Measurements from ENCODE around the gene GIMAP5. TPM values are rescaled to one million over a fixed set of nuclear protein-coding genes. Genes with fewer than 3 reads are reported as not detected.

GIMAP5 gene
- 0.15 and 1.4 TPM in 2 replicates for total RNA-seq

GRCh38 chr7:150737265-150738055, at the start of gene GIMAP5:
GIMAP5 (plus strand) TSS chr7:150737418; CDS start chr7:150740885, 3,467 bp downstream.

GRCh38 chr7:150716368-150716767, 20.9 kb upstream of the GIMAP5 start, which contains the start of gene GIMAP1:
GIMAP1 (plus strand) TSS chr7:150716613; CDS start chr7:150719048, 2,435 bp downstream.

Other genes starting within 250 kb of the GIMAP5 start
- gene GIMAP7, start 222.5 kb upstream of the GIMAP5 start, total RNA-seq: 0.31 and 0.49 TPM in 2 replicates
- 0.54 and 0.56 TPM in 2 replicates for gene GIMAP4, start 170.0 kb upstream of the GIMAP5 start, total RNA-seq
- 1.9 and 2.6 TPM in 2 replicates for gene GIMAP6, start 105.0 kb upstream of the GIMAP5 start, total RNA-seq
- 1.9 and 2.9 TPM in 2 replicates for gene GIMAP2, start 51.7 kb upstream of the GIMAP5 start, total RNA-seq
- 0.12 and 0.20 TPM in 2 replicates for gene GIMAP1, start 20.8 kb upstream of the GIMAP5 start, total RNA-seq
- gene TMEM176B, start 62.9 kb downstream of the GIMAP5 start, total RNA-seq: not detected in 2 replicates
- 0.31 and 0.54 TPM in 2 replicates for gene TMEM176A, start 63.4 kb downstream of the GIMAP5 start, total RNA-seq
- not detected in 2 replicates for gene AOC1, start 115.1 kb downstream of the GIMAP5 start, total RNA-seq
- gene KCNH2, start 240.9 kb downstream of the GIMAP5 start, total RNA-seq: not detected in 2 replicates

Data from cardiac ventricle fibroblast (primary cell).